Measurements from ENCODE around the gene LYSMD3.
A peak's percentile ranks its signal among the peaks of the same experiment; 100 is the strongest.

LYSMD3 gene

GRCh38 chr5:90479611-90480385 is 49.6 kb downstream of the LYSMD3 start:
- no peak for DNase-seq (ENCODE audit: low read depth)

- no peak for DNase-seq (ENCODE audit: low read depth)
Observed at GRCh38 chr5:90477621-90478215, 51.7 kb downstream of the LYSMD3 start.

- no peak for DNase-seq (ENCODE audit: low read depth)
Observed at GRCh38 chr5:90477073-90477472, 52.3 kb downstream of the LYSMD3 start.

- no peak for DNase-seq (ENCODE audit: low read depth)
Observed at GRCh38 chr5:90476391-90476790, 53.0 kb downstream of the LYSMD3 start.

GRCh38 chr5:90475436-90475980 is 53.9 kb downstream of the LYSMD3 start:
- DNase-seq (ENCODE audit: low read depth), result no peak

GRCh38 chr5:90474235-90475107 is 54.9 kb downstream of the LYSMD3 start, which contains the start of the genes MBLAC2 and POLR3G:
MBLAC2 (minus strand) TSS chr5:90474771; CDS start chr5:90474292, 479 bp downstream.
POLR3G (plus strand) TSS chr5:90474864; CDS start chr5:90485568, 10,704 bp downstream.
- peak; percentile 71 for DNase-seq (ENCODE audit: low read depth)

GRCh38 chr5:90473396-90474234 is 55.8 kb downstream of the LYSMD3 start:
- no peak for DNase-seq (ENCODE audit: low read depth)

GRCh38 chr5:90472783-90473395 is 56.5 kb downstream of the LYSMD3 start:
- no peak for DNase-seq (ENCODE audit: low read depth)
